ENCODE data around the gene FANCI.
A peak's percentile ranks its signal among the peaks of the same experiment; 100 is the strongest.

Gene FANCI

DNA sequence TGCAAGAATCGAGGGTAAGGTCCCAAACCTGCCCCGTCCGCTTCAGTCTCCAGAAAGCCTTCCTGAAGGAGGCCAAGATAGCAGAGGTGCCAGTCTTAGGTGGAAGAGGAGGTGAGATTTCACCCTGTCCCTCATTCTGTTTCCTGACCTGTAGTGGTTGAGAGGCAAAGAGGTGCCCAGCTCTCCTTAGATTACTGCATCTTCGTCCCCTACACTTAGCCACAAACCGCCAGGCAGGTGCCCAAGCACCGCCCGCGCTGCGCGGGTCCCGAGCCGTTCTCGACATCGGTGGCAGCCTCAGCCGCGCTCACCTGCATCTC lies 114.6 kb downstream of the FANCI start:
- Histone ChIP-seq H3K9ac (no peak overlapping the region; the same call in 1 of the 2 replicates), H3K4me1 (no peaks in the 10 kb centered on the region; the same call in 1 of the 2 replicates), H3K4me3 (peak overlapping the region; percentile 66), H3K4me2 (peak overlapping the region; percentile 85), H3K36me3 (no peaks in the 10 kb centered on the region), H3K9me3 (no peaks in the 10 kb centered on the region), H3K27ac (no peak overlapping the region), H4K20me1 (peaks cover 49% of the 10 kb centered on the region), H3K27me3 (peaks cover 64% of the 10 kb centered on the region)
- TF ChIP-seq Cebpa-rat (IDR thresholded peaks at IDR 0.05), result no peak

DNA sequence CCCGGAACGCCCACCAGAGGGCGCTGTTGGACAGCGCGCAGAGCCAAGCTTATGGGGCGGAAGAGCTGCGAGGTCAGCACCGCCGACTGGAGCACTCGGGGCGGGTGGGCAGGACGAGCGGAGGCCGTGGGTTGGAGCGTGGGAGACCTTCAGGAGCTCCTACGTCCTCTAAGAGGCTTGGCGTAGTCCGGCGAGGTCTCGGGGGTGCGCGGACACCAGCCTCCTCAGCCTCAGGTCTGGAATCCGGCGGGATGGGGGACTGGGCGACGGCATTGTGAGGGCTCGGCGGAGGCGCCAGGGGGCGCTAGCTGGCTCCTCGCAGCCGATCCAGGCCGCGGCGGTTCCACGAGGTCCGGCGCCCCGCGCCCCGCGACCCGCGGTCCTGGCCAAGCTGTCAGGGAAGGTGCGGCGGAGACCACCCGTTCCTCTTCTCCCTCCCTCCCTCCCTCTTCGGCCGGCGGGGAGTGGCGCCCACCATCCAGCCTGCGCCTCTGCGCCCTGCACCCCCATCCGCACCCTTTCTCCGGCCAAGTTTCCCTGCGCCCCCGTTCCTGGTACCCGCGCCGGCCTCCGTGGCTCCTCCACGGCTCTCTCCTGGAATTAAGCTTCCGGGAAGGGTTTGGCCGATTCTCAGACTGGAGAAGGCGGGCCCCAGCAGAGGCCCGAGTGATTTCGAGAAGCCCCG lies 115.1 kb downstream of the FANCI start:
- no peak overlapping the region; the same call in 1 of the 2 replicates for H3K9ac ChIP-seq

DNA sequence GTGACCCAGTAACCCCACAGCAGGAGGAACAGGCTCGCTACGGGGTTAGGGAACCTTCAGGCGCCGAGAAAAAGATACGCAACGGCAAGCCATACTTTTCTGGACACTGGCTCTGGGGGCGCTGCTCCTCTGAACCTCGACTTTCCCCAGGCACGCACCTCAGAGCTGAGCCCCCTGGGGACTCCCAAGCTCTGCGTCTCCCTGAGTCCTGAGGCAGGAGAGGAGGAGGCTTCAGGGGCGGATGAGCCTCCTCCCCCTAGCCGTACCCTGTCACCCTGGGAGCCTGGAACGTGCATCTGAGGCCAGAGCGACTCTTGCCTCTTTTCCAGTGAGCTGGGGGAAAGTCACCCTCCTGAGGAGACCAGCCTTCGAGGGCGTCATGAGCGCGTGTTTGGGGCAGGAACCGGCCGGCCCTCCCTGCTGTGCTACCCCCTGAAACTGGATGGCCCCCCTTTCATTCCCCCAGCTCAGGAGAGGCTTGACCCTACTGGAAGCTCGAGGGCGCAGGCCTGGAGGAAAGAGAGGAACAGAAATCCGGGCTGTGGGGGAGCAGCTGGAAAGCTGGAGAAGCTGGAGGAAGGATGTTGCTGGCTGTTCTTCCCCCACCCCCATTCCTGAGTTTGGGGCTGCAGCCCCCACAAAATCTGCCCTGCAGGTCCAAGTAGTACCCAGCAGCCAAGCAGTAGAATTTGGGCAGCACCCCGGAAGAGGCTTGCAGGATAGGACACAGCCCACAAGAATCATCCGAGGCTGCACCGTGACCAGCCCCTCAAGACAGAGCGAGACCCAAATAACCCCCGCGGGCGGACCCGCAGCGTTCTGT lies 115.9 kb downstream of the FANCI start:
- H3K4me2 ChIP-seq, result peak overlapping the region; percentile 85
- H3K27ac ChIP-seq, result no peak overlapping the region
- no peak for TF ChIP-seq Cebpa-rat (IDR thresholded peaks at IDR 0.05)
- peaks cover 77% of the 10 kb centered on the region for H3K27me3 ChIP-seq
- H3K36me3 ChIP-seq, result no peaks in the 10 kb centered on the region
- no peak overlapping the region for H3K9ac ChIP-seq
- no peaks in the 10 kb centered on the region for H3K9me3 ChIP-seq
- no peaks in the 10 kb centered on the region; the same call in 1 of the 2 replicates for H3K4me1 ChIP-seq
- peaks cover 61% of the 10 kb centered on the region for H4K20me1 ChIP-seq
- peak overlapping the region; percentile 66 for H3K4me3 ChIP-seq

More for the DNA sequence above, 115.1 kb downstream of the FANCI start:
- Histone ChIP-seq H3K4me1 (no peaks in the 10 kb centered on the region; the same call in 1 of the 2 replicates), H3K4me3 (peak overlapping the region; percentile 66), H3K27ac (no peak overlapping the region), H3K36me3 (no peaks in the 10 kb centered on the region), H3K27me3 (peaks cover 69% of the 10 kb centered on the region), H3K9me3 (no peaks in the 10 kb centered on the region), H4K20me1 (peaks cover 54% of the 10 kb centered on the region), H3K4me2 (peak overlapping the region; percentile 85)
- TF ChIP-seq Cebpa-rat (IDR thresholded peaks at IDR 0.05), result no peak

DNA sequence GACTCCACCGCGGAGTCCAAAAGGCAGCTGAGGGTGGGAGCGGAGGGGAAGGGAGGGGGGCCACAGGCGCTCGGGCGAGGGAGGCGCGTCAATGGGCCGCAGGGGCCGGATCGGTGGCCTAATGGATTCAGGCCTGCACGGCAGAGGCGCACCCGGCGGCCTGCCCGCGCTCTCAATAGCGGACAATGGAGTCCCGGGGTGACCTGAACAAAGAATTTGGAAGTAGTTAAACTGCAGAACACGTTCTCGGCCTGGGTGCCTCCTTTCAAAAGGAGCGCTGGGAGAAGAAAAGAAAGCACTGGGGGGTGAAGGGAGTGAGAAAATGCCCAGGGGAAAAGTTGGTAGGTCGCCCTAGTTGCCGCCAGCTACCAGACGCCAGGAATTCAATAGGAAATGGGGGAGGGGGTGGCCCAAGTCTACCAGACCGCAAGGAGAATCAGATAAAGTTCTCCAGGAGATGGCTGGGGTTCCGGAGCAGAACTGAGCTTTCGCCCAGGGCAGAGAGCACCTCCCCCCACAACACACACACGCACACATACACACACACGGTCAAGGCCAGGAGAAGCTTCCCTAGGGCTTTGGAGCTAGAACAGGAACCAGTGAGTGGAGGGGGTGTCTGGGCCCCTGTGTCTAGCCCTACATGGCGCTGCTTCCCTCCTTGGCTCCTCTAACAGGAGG lies 116.7 kb downstream of the FANCI start:
- Histone ChIP-seq H3K4me2 (no peak overlapping the region), H3K4me1 (no peaks in the 10 kb centered on the region; the same call in 1 of the 2 replicates), H3K27me3 (peaks cover 85% of the 10 kb centered on the region), H3K9ac (no peak overlapping the region), H3K9me3 (no peaks in the 10 kb centered on the region), H3K4me3 (no peak overlapping the region), H3K36me3 (no peaks in the 10 kb centered on the region), H3K27ac (no peak overlapping the region), H4K20me1 (peaks cover 68% of the 10 kb centered on the region)
- TF ChIP-seq Cebpa-rat (IDR thresholded peaks at IDR 0.05), result no peak

DNA sequence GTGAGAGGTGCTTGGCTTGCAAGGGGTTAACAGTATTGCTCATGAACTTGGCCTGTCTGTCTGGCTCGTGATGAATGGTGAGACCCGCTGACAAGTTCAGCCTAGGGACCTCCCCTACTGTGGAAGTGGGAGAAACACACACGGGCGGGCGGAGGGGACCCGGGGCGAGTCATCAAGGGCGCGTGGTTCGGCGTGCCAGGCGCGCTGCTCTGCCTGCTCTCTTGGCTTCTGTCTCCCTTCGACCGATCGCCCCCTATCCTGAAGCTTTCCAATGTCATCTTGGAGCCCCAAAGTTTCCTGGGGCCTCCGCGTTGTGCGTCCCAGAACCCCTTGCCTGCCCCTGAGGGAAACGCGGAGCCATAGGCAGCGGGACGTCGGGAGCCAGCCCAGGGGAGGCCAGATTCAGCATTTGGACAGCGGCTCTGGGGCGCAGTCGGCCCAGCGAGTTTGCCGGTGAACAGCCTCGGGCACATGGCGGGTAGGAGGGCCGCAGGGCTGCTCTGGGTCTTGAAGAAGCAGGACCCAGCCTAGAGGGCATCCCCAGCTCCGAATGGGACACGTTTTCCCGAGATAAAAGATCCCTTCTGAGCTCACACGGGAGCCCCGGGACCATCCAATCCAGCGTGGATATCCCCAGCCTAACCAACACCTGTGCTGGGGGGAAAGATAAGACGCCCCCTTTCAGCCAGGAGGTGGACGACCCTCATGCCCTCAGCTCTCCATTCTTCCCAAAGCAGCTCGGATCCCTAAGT lies 117.8 kb downstream of the FANCI start:
- H3K4me3 ChIP-seq, result no peak overlapping the region
- H3K27me3 ChIP-seq, result peaks cover 97% of the 10 kb centered on the region

DNA sequence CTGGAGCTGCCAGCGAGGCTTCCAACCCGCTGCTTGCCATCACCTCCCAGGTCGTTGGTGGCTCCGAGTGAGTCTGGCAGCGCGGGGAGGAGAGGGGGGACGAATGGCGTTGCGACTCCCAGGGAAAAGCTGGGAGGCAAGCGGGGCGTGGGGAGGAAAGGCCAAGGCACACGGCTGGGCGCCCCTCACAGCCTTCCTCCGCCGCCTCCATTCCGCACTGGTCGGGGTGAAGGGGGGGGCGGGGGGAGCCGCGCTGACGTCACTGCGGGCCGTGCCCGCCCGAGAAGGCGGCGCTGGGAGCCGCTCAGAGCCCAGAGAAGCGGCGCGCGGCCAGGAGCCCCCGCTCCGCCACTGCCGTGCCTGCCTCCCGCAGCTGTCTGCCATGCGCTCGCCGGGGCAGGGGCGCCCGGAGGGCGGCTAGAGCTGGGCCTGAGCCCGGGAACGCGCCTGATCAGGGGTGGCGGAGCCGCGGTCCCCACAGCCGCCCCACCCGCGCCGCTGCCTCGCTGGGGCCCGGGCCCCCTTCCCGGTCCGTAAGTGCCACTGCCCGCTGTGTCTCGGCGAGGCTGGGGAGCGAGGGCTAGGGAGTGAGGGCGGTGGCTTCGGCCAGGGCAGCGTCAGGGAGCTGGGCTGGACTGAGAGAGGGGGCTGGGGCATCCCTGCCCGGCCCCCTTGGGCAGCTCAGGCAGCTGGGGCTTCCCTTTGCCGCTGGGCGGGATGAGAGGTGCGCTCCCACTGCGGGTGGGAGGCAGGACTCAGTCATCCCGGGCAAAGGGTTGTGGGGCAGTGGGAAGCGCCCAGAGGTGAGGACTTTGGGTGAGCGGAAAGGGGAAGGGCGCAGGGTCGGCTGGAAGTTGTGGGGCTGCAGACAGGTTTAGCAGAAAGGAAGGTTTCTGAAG lies 118.7 kb downstream of the FANCI start:
- H3K4me2 ChIP-seq, result no peak overlapping the region

More for the DNA sequence above, 117.8 kb downstream of the FANCI start:
- Histone ChIP-seq H3K4me1 (no peaks in the 10 kb centered on the region; the same call in 1 of the 2 replicates), H3K9ac (no peak overlapping the region), H3K36me3 (no peaks in the 10 kb centered on the region), H3K9me3 (no peaks in the 10 kb centered on the region), H3K27ac (no peak overlapping the region), H3K4me2 (no peak overlapping the region), H4K20me1 (peaks cover 76% of the 10 kb centered on the region)
- no peak for TF ChIP-seq Cebpa-rat (IDR thresholded peaks at IDR 0.05)

DNA sequence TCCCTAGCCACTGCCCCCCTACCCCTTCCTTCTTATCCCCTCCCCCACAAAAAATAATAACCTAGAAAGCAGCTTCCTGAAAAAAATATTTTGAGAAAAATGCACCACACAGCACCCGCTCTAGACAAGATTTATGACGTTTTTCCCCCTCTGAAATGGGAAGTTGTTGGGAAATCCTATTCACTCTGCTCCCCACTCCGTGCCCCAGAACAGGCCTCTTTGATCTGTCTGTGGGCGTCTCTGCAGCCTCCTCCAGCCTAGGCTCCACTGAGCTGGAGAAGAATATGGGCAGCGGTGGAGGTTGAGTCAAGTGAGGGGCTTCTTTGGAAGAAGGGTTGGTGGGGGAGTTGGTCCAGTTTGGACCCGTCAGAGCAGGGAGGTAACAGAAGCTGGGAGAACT lies 119.4 kb downstream of the FANCI start:
- H3K4me3 ChIP-seq, result no peak overlapping the region
- no peaks in the 10 kb centered on the region; the same call in 1 of the 2 replicates for H3K4me1 ChIP-seq
- H3K9me3 ChIP-seq, result peaks cover 9% of the 10 kb centered on the region
- peaks cover 98% of the 10 kb centered on the region for H3K27me3 ChIP-seq
- TF ChIP-seq Cebpa-rat (IDR thresholded peaks at IDR 0.05), result no peak
- H4K20me1 ChIP-seq, result peaks cover 85% of the 10 kb centered on the region
- no peaks in the 10 kb centered on the region for H3K36me3 ChIP-seq
- H3K9ac ChIP-seq, result no peak overlapping the region
- no peak overlapping the region for H3K27ac ChIP-seq
- no peak overlapping the region for H3K4me2 ChIP-seq

More for the DNA sequence above, 118.7 kb downstream of the FANCI start:
- H4K20me1 ChIP-seq, result peaks cover 84% of the 10 kb centered on the region
- H3K9me3 ChIP-seq, result peaks cover 6% of the 10 kb centered on the region
- no peak overlapping the region for H3K9ac ChIP-seq
- H3K36me3 ChIP-seq, result no peaks in the 10 kb centered on the region
- H3K27me3 ChIP-seq, result peaks cover 98% of the 10 kb centered on the region
- TF ChIP-seq Cebpa-rat (IDR thresholded peaks at IDR 0.05), result no peak
- no peaks in the 10 kb centered on the region; the same call in 1 of the 2 replicates for H3K4me1 ChIP-seq
- no peak overlapping the region for H3K4me3 ChIP-seq
- H3K27ac ChIP-seq, result no peak overlapping the region

DNA sequence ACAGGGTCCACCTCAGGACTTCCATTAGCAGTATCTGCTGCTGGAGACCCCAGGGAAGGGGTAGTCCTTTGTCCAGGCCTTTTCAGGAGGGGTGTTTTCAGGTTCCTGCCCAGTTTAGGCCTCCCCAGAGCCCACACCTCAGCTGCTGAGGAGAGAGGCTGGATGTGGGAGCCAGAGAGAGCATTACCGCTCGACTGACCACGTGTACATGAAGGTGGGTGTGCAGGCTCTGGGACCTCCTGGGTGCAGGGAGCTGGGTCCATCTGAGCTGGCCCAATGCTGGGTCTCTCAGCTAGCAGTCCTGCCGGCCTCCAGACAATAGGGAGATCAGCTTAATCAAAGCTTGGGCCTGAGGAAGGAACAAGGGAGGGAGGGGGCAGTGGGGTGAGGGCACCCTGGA lies 120.0 kb downstream of the FANCI start:
- no peak for TF ChIP-seq Cebpa-rat (IDR thresholded peaks at IDR 0.05)
- Histone ChIP-seq H4K20me1 (peaks cover 85% of the 10 kb centered on the region), H3K27ac (no peak overlapping the region), H3K4me2 (no peak overlapping the region), H3K4me1 (no peaks in the 10 kb centered on the region; the same call in 1 of the 2 replicates), H3K9me3 (peaks cover 9% of the 10 kb centered on the region), H3K36me3 (no peaks in the 10 kb centered on the region), H3K9ac (no peak overlapping the region), H3K4me3 (no peak overlapping the region), H3K27me3 (peaks cover 100% of the 10 kb centered on the region)
